IMR-90 (cell line): ENCODE results near the gene STON2. TPM values are rescaled to one million over a fixed set of nuclear protein-coding genes. Genes with fewer than 3 reads are reported as not detected.

Source experiments
- ATAC-seq: fragments of 200-7000 bp; cut with Tn5 transposase; 2 replicates; pipeline ENCODE4 v1.9.1; 2020; ENCODE audit warnings: low read depth, mild to moderate bottlenecking, moderate library complexity
- BruUV-seq: library from RNA; stranded (reverse); fragments of 400-500 nt; replicated peaks from 2 replicates; lab custom pipeline; 2021; lab: Mats Ljungman, UMichigan
- CTCF ChIA-PET: fragments of 300-600 bp; formaldehyde crosslinking; extraction: SDS; loops from one replicate; lab custom pipeline; 2021; ENCODE audit warnings: antibody characterized with exemption; lab: Yijun Ruan, JAX
- POLR2A ChIA-PET: fragments of 300-600 bp; sonication (Branson Sonifier 250); formaldehyde crosslinking; loops from one replicate; lab custom pipeline; 2022; ENCODE audit warnings: antibody characterized with exemption; ENCODE audit not compliant: unreplicated experiment; lab: Charles Lee
- DNase-seq: peaks from one replicate; pipeline ENCODE4 v3.0.0; 2013
- H2AFZ ChIP-seq: replicated peaks from 2 replicates; pipeline ENCODE3; 2013; ENCODE audit warnings: low read length, mild to moderate bottlenecking; ENCODE audit not compliant: poor library complexity
- H2AK5ac ChIP-seq: 2 replicates; pipeline ENCODE4 v1.6.1; 2013; ENCODE audit warnings: low read depth, low read length, inconsistent platforms
- H2AK9ac ChIP-seq: replicated peaks from 2 replicates; pipeline ENCODE3; 2013; ENCODE audit warnings: mild to moderate bottlenecking, low read depth, low read length, moderate library complexity; ENCODE audit not compliant: poor library complexity
- H2BK120ac ChIP-seq: 2 replicates; pipeline ENCODE4 v1.6.1; 2013; ENCODE audit warnings: low read depth, low read length, inconsistent platforms
- H2BK15ac ChIP-seq: 3 replicates; pipeline ENCODE4 v1.6.1; 2013; ENCODE audit warnings: low read depth, low read length, inconsistent platforms
- H2BK20ac ChIP-seq: 2 replicates; pipeline ENCODE4 v1.6.1; 2013; ENCODE audit warnings: low read depth, mild to moderate bottlenecking, inconsistent platforms, low read length, moderate library complexity
- H2BK5ac ChIP-seq: 2 replicates; pipeline ENCODE4 v1.6.1; 2013; ENCODE audit warnings: mild to moderate bottlenecking, low read depth, low read length, inconsistent platforms; ENCODE audit not compliant: poor library complexity, severe bottlenecking
- H3K14ac ChIP-seq: replicated peaks from 2 replicates; pipeline ENCODE4 v1.6.1; 2013; ENCODE audit warnings: low read depth, low read length, inconsistent platforms
- H3K18ac ChIP-seq: 2 replicates; pipeline ENCODE4 v1.6.1; 2013; ENCODE audit warnings: low read depth, low read length, control low read depth
- H3K23ac ChIP-seq: 2 replicates; pipeline ENCODE4 v1.6.1; 2013; ENCODE audit warnings: low read depth, low read length, inconsistent platforms
- H3K27ac ChIP-seq: 2 replicates; pipeline ENCODE4 v1.5.1; 2013; ENCODE audit warnings: mild to moderate bottlenecking, control low read depth, low read length; ENCODE audit not compliant: insufficient read depth
- H3K27me3 ChIP-seq: 2 replicates; pipeline ENCODE4 v1.6.1; 2013; ENCODE audit warnings: low read length; ENCODE audit not compliant: control insufficient read depth, insufficient read depth
- H3K36me3 ChIP-seq: 2 replicates; pipeline ENCODE4 v1.6.1; 2013; ENCODE audit warnings: low read length, mixed read lengths; ENCODE audit not compliant: control insufficient read depth, insufficient read depth
- H3K4ac ChIP-seq: 2 replicates; pipeline ENCODE4 v1.6.1; 2013; ENCODE audit warnings: low read depth, low read length, inconsistent platforms
- H3K4me1 ChIP-seq: 2 replicates; pipeline ENCODE4 v1.6.1; 2013; ENCODE audit warnings: low read length, mixed read lengths; ENCODE audit not compliant: control insufficient read depth, insufficient read depth
- H3K4me2 ChIP-seq: 2 replicates; pipeline ENCODE4 v1.6.1; 2013; ENCODE audit warnings: low read depth, mild to moderate bottlenecking, control low read depth, low read length, moderate library complexity
- H3K4me3 ChIP-seq: 2 replicates; pipeline ENCODE4 v1.5.1; 2013; ENCODE audit warnings: low read depth, mild to moderate bottlenecking, control low read depth, low read length, moderate library complexity; ENCODE audit not compliant: insufficient read depth
- H3K56ac ChIP-seq: 2 replicates; pipeline ENCODE4 v1.6.1; 2013; ENCODE audit warnings: low read length, inconsistent platforms; ENCODE audit not compliant: insufficient read depth; ENCODE audit errors: extremely low read depth
- H3K79me1 ChIP-seq, 2 experiments: 2 replicates each; pipeline ENCODE4 v1.6.1; 2013; ENCODE audit warnings: low read length in 2 of 2, inconsistent platforms in 1 of 2, low read depth in 1 of 2
- H3K9ac ChIP-seq: 2 replicates; pipeline ENCODE4 v1.6.1; 2013; ENCODE audit warnings: low read depth, low read length, control low read depth
- H3K9me1 ChIP-seq: 2 replicates; pipeline ENCODE4 v1.6.1; 2013; ENCODE audit warnings: low read length, inconsistent platforms; ENCODE audit not compliant: insufficient read depth
- H3K9me3 ChIP-seq: 2 replicates; pipeline ENCODE4 v1.6.1; 2013; ENCODE audit warnings: low read length; ENCODE audit not compliant: control insufficient read depth, insufficient read depth
- H4K20me1 ChIP-seq: 2 replicates; pipeline ENCODE4 v1.6.1; 2013; ENCODE audit warnings: low read length, inconsistent platforms; ENCODE audit not compliant: insufficient read depth
- H4K5ac ChIP-seq: 2 replicates; pipeline ENCODE4 v1.6.1; 2013; ENCODE audit warnings: mild to moderate bottlenecking, low read depth, low read length, control low read depth
- H4K8ac ChIP-seq, 2 experiments: 2 replicates each; pipeline ENCODE4 v1.6.1; 2013; ENCODE audit warnings: low read depth in 2 of 2, low read length in 2 of 2, control low read depth in 1 of 2, inconsistent platforms in 1 of 2
- H4K91ac ChIP-seq: 2 replicates; pipeline ENCODE4 v1.6.1; 2013; ENCODE audit warnings: low read depth, low read length, inconsistent platforms; ENCODE audit not compliant: insufficient read depth
- CEBPB ChIP-seq: IDR thresholded peaks from 2 replicates; pipeline ENCODE4 v1.6.1; 2012; ENCODE audit warnings: low read depth, low read length, improper control_type of control experiment
- CHD1 ChIP-seq: IDR thresholded peaks from 2 replicates; pipeline ENCODE4 v1.6.1; 2012; ENCODE audit warnings: low read depth, low read length, improper control_type of control experiment
- ELK1 ChIP-seq: fragments of 150-350 bp; IDR thresholded peaks from 2 replicates; pipeline ENCODE4 v1.6.1; 2016; ENCODE audit warnings: low read depth, mild to moderate bottlenecking, low read length, moderate library complexity, borderline replicate concordance
- FOS ChIP-seq: fragments of 150-350 bp; IDR thresholded peaks from 2 replicates; pipeline ENCODE4 v1.6.1; 2016; ENCODE audit warnings: low read depth, low read length
- MAFK ChIP-seq: IDR thresholded peaks from 2 replicates; pipeline ENCODE4 v1.6.1; 2012; ENCODE audit warnings: low read depth, low read length, improper control_type of control experiment
- MAZ ChIP-seq: IDR thresholded peaks from 2 replicates; pipeline ENCODE4 v1.6.1; 2012; ENCODE audit warnings: low read depth, mild to moderate bottlenecking, low read length, improper control_type of control experiment, moderate library complexity, borderline replicate concordance
- MXI1 ChIP-seq: IDR thresholded peaks from 2 replicates; pipeline ENCODE4 v1.6.1; 2012; ENCODE audit warnings: low read depth, mild to moderate bottlenecking, low read length, moderate library complexity, borderline replicate concordance
- NFE2L2 ChIP-seq: fragments of 150-350 bp; IDR thresholded peaks from 2 replicates; pipeline ENCODE4 v1.6.1; 2016; ENCODE audit warnings: low read depth, mild to moderate bottlenecking, low read length
- POLR2A ChIP-seq: IDR thresholded peaks from 2 replicates; pipeline ENCODE4 v1.6.1; 2012; ENCODE audit warnings: mild to moderate bottlenecking, low read depth, low read length
- RAD21 ChIP-seq: IDR thresholded peaks from 2 replicates; pipeline ENCODE4 v1.6.1; 2012; ENCODE audit warnings: low read length, improper control_type of control experiment
- RCOR1 ChIP-seq: IDR thresholded peaks from 2 replicates; pipeline ENCODE4 v1.6.1; 2012; ENCODE audit warnings: mild to moderate bottlenecking, low read length, improper control_type of control experiment; ENCODE audit not compliant: insufficient replicate concordance
- RFX5 ChIP-seq: IDR thresholded peaks from 2 replicates; pipeline ENCODE4 v1.8.0; 2012; ENCODE audit warnings: low read depth, mild to moderate bottlenecking, low read length, moderate library complexity
- SMC3 ChIP-seq: fragments of 150-350 bp; IDR thresholded peaks from 2 replicates; pipeline ENCODE4 v1.6.1; 2016; ENCODE audit warnings: low read depth, mild to moderate bottlenecking, antibody characterized with exemption, low read length, moderate library complexity
- WGBS, 2 experiments: methylation state at CpG; one replicate each; pipeline versions ENCODE4 v1.1.5 to v1.1.7; 2013; ENCODE audit warnings: missing lambda C conversion rate in 2 of 2; ENCODE audit not compliant: insufficient read length in 1 of 2; ENCODE audit errors: extremely low coverage in 2 of 2; 5-methylcytosine and 5-hydroxymethylcytosine counted together
- dilution Hi-C: fragments of 300-500 bp; cut with HindIII; formaldehyde crosslinking; loops from one replicate; pipeline ENCODE4 v1.14.3; 2018; ENCODE audit warnings: low sequenced_read_pairs; ENCODE audit not compliant: unreplicated experiment
- in situ Hi-C: fragments of 300-500 bp; cut with MboI; formaldehyde crosslinking; loops from 3 replicates; pipeline ENCODE4 v1.14.3; 2019; ENCODE audit warnings: low sequenced_read_pairs, inconsistent platforms, mixed read lengths
- intact Hi-C: fragments of 100-400 bp; cut with micrococcal nuclease; formaldehyde crosslinking; loops from 2 replicates; pipeline ENCODE4 v1.10.0; 2022
- polyA plus RNA-seq, 3 experiments: library from polyadenylated mRNA; depleted of rRNA; stranded (reverse); fragments of >200 nt; gene quantifications; 2 replicates each; pipeline ENCODE4 v1.2.3, GENCODE V29; 2012; ENCODE audit warnings: low replicate concordance in 1 of 3
- total RNA-seq: library from RNA; depleted of rRNA; stranded (reverse); fragments of >200 nt; gene quantifications from 2 replicates; pipeline ENCODE4 v1.2.3, GENCODE V29; 2012
- TF ChIP-seq, protein P1 (sequence below): conservative IDR thresholded peaks from 2 replicates; pipeline ENCODE4 v1.5.1; 2012; ENCODE audit warnings: mild to moderate bottlenecking, low read depth, low read length, improper control_type of control experiment
- TF ChIP-seq, protein P2 (sequence below): fragments of 150-350 bp; IDR thresholded peaks from 2 replicates; pipeline ENCODE4 v1.6.1; 2017; ENCODE audit warnings: mild to moderate bottlenecking, antibody characterized with exemption, low read length, low read depth

STON2 gene
- total and polyA plus RNA-seq, 2 of the 4 experiments (the other 2 are of a cell fraction): not detected

DNA sequence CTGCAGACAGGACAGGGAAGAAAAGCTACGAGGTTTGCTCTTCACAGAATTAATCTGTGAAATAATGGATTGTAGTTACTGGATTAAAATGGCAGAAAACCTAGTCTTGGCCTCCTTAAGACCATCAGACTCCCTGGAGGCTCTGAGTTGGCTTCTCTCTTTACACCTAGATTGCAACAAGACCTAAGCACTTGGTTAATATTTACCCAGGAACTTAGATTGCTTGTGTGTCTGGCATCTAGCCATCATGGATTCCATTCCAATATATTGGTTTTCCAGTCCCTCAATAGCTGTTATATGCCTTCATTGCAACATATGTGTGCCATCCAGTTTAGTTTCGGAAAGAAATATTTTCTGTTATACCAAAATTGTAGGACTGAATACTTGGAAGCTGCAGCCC lies 177.4 kb downstream of the STON2 start:
- H2AK9ac ChIP-seq: no peak overlapping the region
- ChIA-PET POLR2A (no interaction called here), CTCF (no interaction called here)
- H3K4ac ChIP-seq: no peak overlapping the region
- H4K8ac ChIP-seq: peak overlapping the region in 1 of 2 experiments; percentile 89; a peak in 1 of 4 replicates
- H3K36me3 ChIP-seq: no peaks in the 10 kb centered on the region
- no peak overlapping the region for H3K4me3 ChIP-seq
- H2BK120ac ChIP-seq: no peak overlapping the region
- H3K4me1 ChIP-seq: no peaks in the 10 kb centered on the region; the same call in 1 of the 2 replicates
- H3K9me3 ChIP-seq: no peaks in the 10 kb centered on the region
- no peaks in the 10 kb centered on the region for H3K79me1 ChIP-seq
- no peak overlapping the region for H3K4me2 ChIP-seq
- no peak overlapping the region for H2BK20ac ChIP-seq
- no peak overlapping the region for H3K14ac ChIP-seq
- ATAC-seq (no peak), DNase-seq (no peak)
- no peak overlapping the region for H2AFZ ChIP-seq
- H3K18ac ChIP-seq: no peak overlapping the region
- no peak overlapping the region for H4K5ac ChIP-seq
- H3K56ac ChIP-seq: no peak overlapping the region
- no peaks in the 10 kb centered on the region for H3K27me3 ChIP-seq
- in situ Hi-C loops (no loop called here), dilution Hi-C loops (no loop called here), intact Hi-C loops (no loop called here)
- H3K27ac ChIP-seq: no peak overlapping the region
- no peak overlapping the region for H2AK5ac ChIP-seq
- H3K9me1 ChIP-seq: no peaks in the 10 kb centered on the region
- WGBS, 2 experiments: no CpG with 5 or more reads among the region's 2 CpGs
- no peak overlapping the region for H2BK15ac ChIP-seq
- H3K9ac ChIP-seq: no peak overlapping the region
- no TSS peak for BruUV-seq
- H4K91ac ChIP-seq: no peak overlapping the region
- no peaks in the 10 kb centered on the region for H4K20me1 ChIP-seq
- no peak overlapping the region for H3K23ac ChIP-seq
- no peak overlapping the region for H2BK5ac ChIP-seq
- TF ChIP-seq MAFK: no peak
- TF ChIP-seq RCOR1: no peak
- no peak for TF ChIP-seq RAD21
- TF ChIP-seq SMC3: no peak
- TF ChIP-seq, protein P1, sequence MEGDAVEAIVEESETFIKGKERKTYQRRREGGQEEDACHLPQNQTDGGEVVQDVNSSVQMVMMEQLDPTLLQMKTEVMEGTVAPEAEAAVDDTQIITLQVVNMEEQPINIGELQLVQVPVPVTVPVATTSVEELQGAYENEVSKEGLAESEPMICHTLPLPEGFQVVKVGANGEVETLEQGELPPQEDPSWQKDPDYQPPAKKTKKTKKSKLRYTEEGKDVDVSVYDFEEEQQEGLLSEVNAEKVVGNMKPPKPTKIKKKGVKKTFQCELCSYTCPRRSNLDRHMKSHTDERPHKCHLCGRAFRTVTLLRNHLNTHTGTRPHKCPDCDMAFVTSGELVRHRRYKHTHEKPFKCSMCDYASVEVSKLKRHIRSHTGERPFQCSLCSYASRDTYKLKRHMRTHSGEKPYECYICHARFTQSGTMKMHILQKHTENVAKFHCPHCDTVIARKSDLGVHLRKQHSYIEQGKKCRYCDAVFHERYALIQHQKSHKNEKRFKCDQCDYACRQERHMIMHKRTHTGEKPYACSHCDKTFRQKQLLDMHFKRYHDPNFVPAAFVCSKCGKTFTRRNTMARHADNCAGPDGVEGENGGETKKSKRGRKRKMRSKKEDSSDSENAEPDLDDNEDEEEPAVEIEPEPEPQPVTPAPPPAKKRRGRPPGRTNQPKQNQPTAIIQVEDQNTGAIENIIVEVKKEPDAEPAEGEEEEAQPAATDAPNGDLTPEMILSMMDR: no peak
- TF ChIP-seq ELK1: no peak
- TF ChIP-seq MAZ: no peak
- TF ChIP-seq FOS: no peak
- no peak for TF ChIP-seq POLR2A
- no peak for TF ChIP-seq NFE2L2
- TF ChIP-seq, protein P2, sequence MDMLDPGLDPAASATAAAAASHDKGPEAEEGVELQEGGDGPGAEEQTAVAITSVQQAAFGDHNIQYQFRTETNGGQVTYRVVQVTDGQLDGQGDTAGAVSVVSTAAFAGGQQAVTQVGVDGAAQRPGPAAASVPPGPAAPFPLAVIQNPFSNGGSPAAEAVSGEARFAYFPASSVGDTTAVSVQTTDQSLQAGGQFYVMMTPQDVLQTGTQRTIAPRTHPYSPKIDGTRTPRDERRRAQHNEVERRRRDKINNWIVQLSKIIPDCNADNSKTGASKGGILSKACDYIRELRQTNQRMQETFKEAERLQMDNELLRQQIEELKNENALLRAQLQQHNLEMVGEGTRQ: no peak
- no peak for TF ChIP-seq MXI1
- TF ChIP-seq CEBPB: no peak
- no peak for TF ChIP-seq CHD1
- TF ChIP-seq RFX5: no peak
